ENCODE measurements around the gene MCHR1. TPM values are rescaled to one million over a fixed set of nuclear protein-coding genes. Genes with fewer than 3 reads are reported as not detected.

Gene MCHR1, protein sequence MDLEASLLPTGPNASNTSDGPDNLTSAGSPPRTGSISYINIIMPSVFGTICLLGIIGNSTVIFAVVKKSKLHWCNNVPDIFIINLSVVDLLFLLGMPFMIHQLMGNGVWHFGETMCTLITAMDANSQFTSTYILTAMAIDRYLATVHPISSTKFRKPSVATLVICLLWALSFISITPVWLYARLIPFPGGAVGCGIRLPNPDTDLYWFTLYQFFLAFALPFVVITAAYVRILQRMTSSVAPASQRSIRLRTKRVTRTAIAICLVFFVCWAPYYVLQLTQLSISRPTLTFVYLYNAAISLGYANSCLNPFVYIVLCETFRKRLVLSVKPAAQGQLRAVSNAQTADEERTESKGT
- total RNA-seq (2012; rRNA removed) (1.4 and 1.7 TPM in 2 replicates), polyA plus RNA-seq (2012; rRNA removed) (3.2 and 3.5 TPM in 2 replicates), Bru-seq, nascent RNA (not detected), BruChase-seq, experiment 1, labeled RNA remaining after a 6-hour chase (percentile 12 among the genes with signal in this experiment), BruChase-seq, experiment 2, labeled RNA remaining after a 2-hour chase (percentile 18 among the genes with signal in this experiment)
- polyA plus RNA-seq (2012; cell fraction: cytosol; rRNA removed): 0.79 and 4.5 TPM in 2 replicates
- polyA plus RNA-seq (2012; cell fraction: nucleus; rRNA removed; ENCODE audit: low replicate concordance): 2.0 TPM in 2 replicates
- long read RNA-seq: 0 reads

DNA sequence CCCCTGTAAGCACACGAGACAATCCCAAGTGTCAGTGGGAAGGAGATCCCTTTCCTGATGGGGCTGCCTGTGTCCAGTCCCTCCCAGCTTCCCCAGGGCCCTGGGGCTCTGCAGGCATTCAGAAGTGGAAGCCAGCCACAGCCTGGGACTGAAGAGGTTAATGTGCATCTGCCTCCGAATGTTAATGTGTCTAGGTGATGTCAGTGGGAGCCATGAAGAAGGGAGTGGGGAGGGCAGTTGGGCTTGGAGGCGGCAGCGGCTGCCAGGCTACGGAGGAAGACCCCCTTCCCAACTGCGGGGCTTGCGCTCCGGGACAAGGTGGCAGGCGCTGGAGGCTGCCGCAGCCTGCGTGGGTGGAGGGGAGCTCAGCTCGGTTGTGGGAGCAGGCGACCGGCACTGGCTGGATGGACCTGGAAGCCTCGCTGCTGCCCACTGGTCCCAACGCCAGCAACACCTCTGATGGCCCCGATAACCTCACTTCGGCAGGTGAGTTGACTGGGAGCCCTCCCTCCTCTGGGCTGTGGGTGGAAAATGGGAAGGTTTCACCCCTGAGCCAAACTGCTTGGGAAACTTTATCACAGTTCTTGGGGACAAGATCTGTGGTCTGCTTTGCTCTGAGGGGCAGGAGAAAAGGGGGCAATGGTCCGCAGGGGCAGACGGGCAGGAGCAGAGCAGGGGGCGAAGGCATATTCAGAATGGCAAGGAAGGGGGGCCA lies at the start of gene MCHR1:
Gene MCHR1 (plus strand): TSS at position 236 of the 715 bp plus-strand sequence. CDS start 169 bp downstream, at position 405.
- Histone ChIP-seq H3K9ac (ENCODE audit: low read depth, low read length) (no peak within 1 kb of the TSS), H2BK5ac (ENCODE audit: low read depth, low read length, poor library complexity, severe bottlenecking) (no peak within 1 kb of the TSS), H4K91ac (ENCODE audit: insufficient read depth, low read depth, low read length) (peak within 1 kb of the TSS; percentile 34; the same call in 1 of the 2 replicates), H2AK5ac (ENCODE audit: low read depth, low read length) (peak within 1 kb of the TSS; percentile 13; the same call in 1 of the 2 replicates), H3K79me1 (ENCODE audit: low read depth in 1 of 2, low read length in 2 of 2) (no peaks in the 10 kb centered on the region), H3K27ac (ENCODE audit: insufficient read depth, low read length) (no peak within 1 kb of the TSS), H2BK15ac (ENCODE audit: low read depth, low read length) (no peak within 1 kb of the TSS; the same call in 2 of the 3 replicates), H2BK20ac (ENCODE audit: low read depth, low read length) (no peak within 1 kb of the TSS), H3K4me1 (ENCODE audit: control insufficient read depth, insufficient read depth, low read length) (peaks cover 16% of the 10 kb centered on the region), H4K5ac (ENCODE audit: low read depth, low read length) (peak within 1 kb of the TSS; percentile 48), H3K4me2 (ENCODE audit: low read depth, low read length) (peak within 1 kb of the TSS; percentile 68), H3K9me3 (ENCODE audit: control insufficient read depth, insufficient read depth, low read length) (no peaks in the 10 kb centered on the region), H3K36me3 (ENCODE audit: control insufficient read depth, insufficient read depth, low read length) (no peaks in the 10 kb centered on the region), H3K23ac (ENCODE audit: low read depth, low read length) (peak within 1 kb of the TSS; percentile 38; the same call in 1 of the 2 replicates), H3K4ac (ENCODE audit: low read depth, low read length) (peak within 1 kb of the TSS; percentile 57; the same call in 1 of the 2 replicates), H4K20me1 (ENCODE audit: insufficient read depth, low read length) (no peaks in the 10 kb centered on the region), H3K9me1 (ENCODE audit: insufficient read depth, low read length) (peaks cover 6% of the 10 kb centered on the region; the same call in 1 of the 2 replicates), H2AK9ac (replicated peaks; ENCODE audit: low read depth, low read length, poor library complexity) (peak within 1 kb of the TSS; percentile 9), H4K8ac (ENCODE audit: low read depth in 2 of 2, low read length in 2 of 2) (peak within 1 kb of the TSS in 1 of 2 experiments; percentile 46; a peak in 1 of 4 replicates), H3K4me3 (ENCODE audit: insufficient read depth, low read depth, low read length) (peak within 1 kb of the TSS; percentile 29), H2BK120ac (ENCODE audit: low read depth, low read length) (peak within 1 kb of the TSS; percentile 26), H3K18ac (ENCODE audit: low read depth, low read length) (0 out of 2 replicates have a peak within 1 kb of the TSS, but pooled peaks have one; percentile 10), H3K27me3 (ENCODE audit: control insufficient read depth, insufficient read depth, low read length) (no peaks in the 10 kb centered on the region), H2AFZ (replicated peaks; ENCODE audit: low read length, poor library complexity) (peak within 1 kb of the TSS; percentile 86), H3K56ac (ENCODE audit: extremely low read depth, insufficient read depth, low read length) (no peak within 1 kb of the TSS), H3K14ac (replicated peaks; ENCODE audit: low read depth, low read length) (peak within 1 kb of the TSS; percentile 50)
- ATAC-seq (ENCODE audit: low read depth) (peak; percentile 7), DNase-seq (peak; percentile 14)
- dilution Hi-C loops (cut with HindIII; ENCODE audit: low sequenced_read_pairs, unreplicated experiment): no loop called here
- BruUV-seq (replicated peaks): no TSS peak
- 30% methylated on average over 4 of the region's 21 CpGs; no CpG with 5 or more reads in 1 of the 2 experiments for WGBS, 2 experiments (ENCODE audit: extremely low coverage in 2 of 2, insufficient read length in 1 of 2)
- POLR2A ChIA-PET (ENCODE audit: unreplicated experiment): no interaction called here
- intact Hi-C loops (cut with micrococcal nuclease): no loop called here
- CTCF ChIA-PET: no interaction called here
- in situ Hi-C loops (cut with MboI; ENCODE audit: low sequenced_read_pairs): no loop called here
- TF ChIP-seq, protein P1, sequence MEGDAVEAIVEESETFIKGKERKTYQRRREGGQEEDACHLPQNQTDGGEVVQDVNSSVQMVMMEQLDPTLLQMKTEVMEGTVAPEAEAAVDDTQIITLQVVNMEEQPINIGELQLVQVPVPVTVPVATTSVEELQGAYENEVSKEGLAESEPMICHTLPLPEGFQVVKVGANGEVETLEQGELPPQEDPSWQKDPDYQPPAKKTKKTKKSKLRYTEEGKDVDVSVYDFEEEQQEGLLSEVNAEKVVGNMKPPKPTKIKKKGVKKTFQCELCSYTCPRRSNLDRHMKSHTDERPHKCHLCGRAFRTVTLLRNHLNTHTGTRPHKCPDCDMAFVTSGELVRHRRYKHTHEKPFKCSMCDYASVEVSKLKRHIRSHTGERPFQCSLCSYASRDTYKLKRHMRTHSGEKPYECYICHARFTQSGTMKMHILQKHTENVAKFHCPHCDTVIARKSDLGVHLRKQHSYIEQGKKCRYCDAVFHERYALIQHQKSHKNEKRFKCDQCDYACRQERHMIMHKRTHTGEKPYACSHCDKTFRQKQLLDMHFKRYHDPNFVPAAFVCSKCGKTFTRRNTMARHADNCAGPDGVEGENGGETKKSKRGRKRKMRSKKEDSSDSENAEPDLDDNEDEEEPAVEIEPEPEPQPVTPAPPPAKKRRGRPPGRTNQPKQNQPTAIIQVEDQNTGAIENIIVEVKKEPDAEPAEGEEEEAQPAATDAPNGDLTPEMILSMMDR (conservative IDR thresholded peaks at IDR 0.05; ENCODE audit: low read depth, low read length): no peak
- TF ChIP-seq BHLHE40 (IDR thresholded peaks at IDR 0.05; ENCODE audit: low read depth, low read length) (no peak), CEBPB (IDR thresholded peaks at IDR 0.05; ENCODE audit: low read depth, low read length) (no peak), RCOR1 (IDR thresholded peaks at IDR 0.05; ENCODE audit: insufficient replicate concordance, low read length) (no peak), MAZ (IDR thresholded peaks at IDR 0.05; ENCODE audit: borderline replicate concordance, low read depth, low read length) (no peak), FOS (IDR thresholded peaks at IDR 0.05; ENCODE audit: low read depth, low read length) (no peak), MXI1 (IDR thresholded peaks at IDR 0.05; ENCODE audit: borderline replicate concordance, low read depth, low read length) (no peak), NFE2L2 (IDR thresholded peaks at IDR 0.05; ENCODE audit: low read depth, low read length) (no peak)
- TF ChIP-seq, protein P2, sequence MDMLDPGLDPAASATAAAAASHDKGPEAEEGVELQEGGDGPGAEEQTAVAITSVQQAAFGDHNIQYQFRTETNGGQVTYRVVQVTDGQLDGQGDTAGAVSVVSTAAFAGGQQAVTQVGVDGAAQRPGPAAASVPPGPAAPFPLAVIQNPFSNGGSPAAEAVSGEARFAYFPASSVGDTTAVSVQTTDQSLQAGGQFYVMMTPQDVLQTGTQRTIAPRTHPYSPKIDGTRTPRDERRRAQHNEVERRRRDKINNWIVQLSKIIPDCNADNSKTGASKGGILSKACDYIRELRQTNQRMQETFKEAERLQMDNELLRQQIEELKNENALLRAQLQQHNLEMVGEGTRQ (IDR thresholded peaks at IDR 0.05; ENCODE audit: low read depth, low read length): no peak
- TF ChIP-seq, protein P3, sequence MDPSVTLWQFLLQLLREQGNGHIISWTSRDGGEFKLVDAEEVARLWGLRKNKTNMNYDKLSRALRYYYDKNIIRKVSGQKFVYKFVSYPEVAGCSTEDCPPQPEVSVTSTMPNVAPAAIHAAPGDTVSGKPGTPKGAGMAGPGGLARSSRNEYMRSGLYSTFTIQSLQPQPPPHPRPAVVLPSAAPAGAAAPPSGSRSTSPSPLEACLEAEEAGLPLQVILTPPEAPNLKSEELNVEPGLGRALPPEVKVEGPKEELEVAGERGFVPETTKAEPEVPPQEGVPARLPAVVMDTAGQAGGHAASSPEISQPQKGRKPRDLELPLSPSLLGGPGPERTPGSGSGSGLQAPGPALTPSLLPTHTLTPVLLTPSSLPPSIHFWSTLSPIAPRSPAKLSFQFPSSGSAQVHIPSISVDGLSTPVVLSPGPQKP (IDR thresholded peaks at IDR 0.05; ENCODE audit: borderline replicate concordance, low read depth, low read length): no peak
